ENCODE measurements around the gene MXRA7.
"Not testable (repeated sequence)": the region's sequence is repeated elsewhere in the genome, so short reads cannot be mapped to it uniquely, and the experiment has no call there.

MXRA7 gene

GRCh38 chr17:76734080-76734840 is 23.5 kb upstream of the MXRA7 start:
- peak overlapping the region; percentile 85 for H3K4me3 ChIP-seq (ENCODE audit: low read length)
- no peak for DNase-seq (ENCODE audit: low read depth)
- TF ChIP-seq, protein P1, sequence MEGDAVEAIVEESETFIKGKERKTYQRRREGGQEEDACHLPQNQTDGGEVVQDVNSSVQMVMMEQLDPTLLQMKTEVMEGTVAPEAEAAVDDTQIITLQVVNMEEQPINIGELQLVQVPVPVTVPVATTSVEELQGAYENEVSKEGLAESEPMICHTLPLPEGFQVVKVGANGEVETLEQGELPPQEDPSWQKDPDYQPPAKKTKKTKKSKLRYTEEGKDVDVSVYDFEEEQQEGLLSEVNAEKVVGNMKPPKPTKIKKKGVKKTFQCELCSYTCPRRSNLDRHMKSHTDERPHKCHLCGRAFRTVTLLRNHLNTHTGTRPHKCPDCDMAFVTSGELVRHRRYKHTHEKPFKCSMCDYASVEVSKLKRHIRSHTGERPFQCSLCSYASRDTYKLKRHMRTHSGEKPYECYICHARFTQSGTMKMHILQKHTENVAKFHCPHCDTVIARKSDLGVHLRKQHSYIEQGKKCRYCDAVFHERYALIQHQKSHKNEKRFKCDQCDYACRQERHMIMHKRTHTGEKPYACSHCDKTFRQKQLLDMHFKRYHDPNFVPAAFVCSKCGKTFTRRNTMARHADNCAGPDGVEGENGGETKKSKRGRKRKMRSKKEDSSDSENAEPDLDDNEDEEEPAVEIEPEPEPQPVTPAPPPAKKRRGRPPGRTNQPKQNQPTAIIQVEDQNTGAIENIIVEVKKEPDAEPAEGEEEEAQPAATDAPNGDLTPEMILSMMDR (conservative IDR thresholded peaks at IDR 0.05; ENCODE audit: low read depth, low read length): no peak

DNA sequence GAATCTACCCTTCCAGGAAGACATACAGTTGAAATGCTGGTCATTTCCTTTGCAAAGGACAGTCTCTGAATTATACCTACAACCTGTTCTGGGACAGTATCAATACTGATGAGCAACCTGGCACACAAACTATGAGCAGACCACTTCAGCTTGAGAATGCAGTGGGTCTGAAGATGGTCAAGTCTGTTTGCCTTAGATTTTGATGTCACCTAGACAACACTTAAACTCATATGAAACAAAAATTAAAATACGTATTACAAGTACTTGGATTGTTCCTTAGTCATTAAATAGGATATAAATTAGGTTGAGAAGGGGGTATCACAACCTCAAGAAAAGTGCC is 22.8 kb upstream of the MXRA7 start:
- peak overlapping the region; percentile 85 for H3K4me3 ChIP-seq (ENCODE audit: low read length)
- no peak for DNase-seq (ENCODE audit: low read depth)
- TF ChIP-seq, protein P1 (conservative IDR thresholded peaks at IDR 0.05; ENCODE audit: low read depth, low read length): no peak

GRCh38 chr17:76732734-76733617 is 22.2 kb upstream of the MXRA7 start:
- TF ChIP-seq, protein P1 (conservative IDR thresholded peaks at IDR 0.05; ENCODE audit: low read depth, low read length): no peak
- no peak for DNase-seq (ENCODE audit: low read depth)
- peak overlapping the region; percentile 11 for H3K4me3 ChIP-seq (ENCODE audit: low read length)

DNA sequence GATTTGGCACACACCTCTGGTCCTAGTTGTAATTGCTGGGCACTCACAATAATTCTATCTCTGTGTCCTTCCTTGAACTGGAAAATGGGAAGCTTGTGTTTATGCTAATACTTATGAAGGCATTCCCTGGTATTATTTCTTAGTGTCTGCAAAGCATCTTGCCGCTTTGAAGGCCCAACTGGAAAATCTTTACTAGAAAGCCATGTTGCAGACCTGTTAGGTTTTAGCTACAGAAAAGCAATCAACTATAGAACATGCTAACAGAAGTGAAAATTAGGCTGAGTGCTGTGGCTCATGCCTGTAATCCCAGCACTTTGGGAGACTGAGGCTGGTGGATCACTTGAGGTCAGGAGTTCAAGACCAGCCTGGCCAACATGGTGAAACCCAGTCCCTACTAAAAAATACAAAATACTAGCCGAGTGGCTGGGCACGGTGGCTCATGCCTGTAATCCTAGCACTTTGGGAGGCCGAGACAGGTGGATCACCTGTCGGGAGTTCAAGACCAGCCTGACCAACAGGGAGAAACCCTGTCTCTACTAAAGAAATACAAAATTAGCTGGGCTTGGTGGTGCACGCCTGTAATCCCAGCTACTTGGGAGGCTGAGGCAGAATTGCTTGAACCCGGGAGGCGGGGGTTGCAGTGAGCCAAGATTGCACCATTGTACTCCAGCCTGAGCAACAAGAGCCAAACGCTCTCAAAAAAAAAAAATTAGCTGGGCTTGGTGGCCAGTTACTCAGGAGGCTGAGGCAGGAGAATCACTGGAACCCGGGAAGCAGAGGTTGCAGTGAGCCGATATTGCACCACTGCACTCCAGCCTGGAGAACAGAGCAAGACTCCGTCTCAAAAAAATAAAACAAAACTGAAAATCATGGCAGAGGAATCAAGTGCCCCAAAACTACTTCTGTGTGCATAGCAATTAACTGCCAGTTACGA is 21.3 kb upstream of the MXRA7 start:
- not testable (repeated sequence) for DNase-seq (ENCODE audit: low read depth); H3K4me3 ChIP-seq (ENCODE audit: low read length)

GRCh38 chr17:76727745-76728456 is 17.1 kb upstream of the MXRA7 start:
- no peak for DNase-seq (ENCODE audit: low read depth)
- TF ChIP-seq, protein P1 (conservative IDR thresholded peaks at IDR 0.05; ENCODE audit: low read depth, low read length): no peak
- H3K4me3 ChIP-seq (ENCODE audit: low read length): peak overlapping the region; percentile 80

DNA sequence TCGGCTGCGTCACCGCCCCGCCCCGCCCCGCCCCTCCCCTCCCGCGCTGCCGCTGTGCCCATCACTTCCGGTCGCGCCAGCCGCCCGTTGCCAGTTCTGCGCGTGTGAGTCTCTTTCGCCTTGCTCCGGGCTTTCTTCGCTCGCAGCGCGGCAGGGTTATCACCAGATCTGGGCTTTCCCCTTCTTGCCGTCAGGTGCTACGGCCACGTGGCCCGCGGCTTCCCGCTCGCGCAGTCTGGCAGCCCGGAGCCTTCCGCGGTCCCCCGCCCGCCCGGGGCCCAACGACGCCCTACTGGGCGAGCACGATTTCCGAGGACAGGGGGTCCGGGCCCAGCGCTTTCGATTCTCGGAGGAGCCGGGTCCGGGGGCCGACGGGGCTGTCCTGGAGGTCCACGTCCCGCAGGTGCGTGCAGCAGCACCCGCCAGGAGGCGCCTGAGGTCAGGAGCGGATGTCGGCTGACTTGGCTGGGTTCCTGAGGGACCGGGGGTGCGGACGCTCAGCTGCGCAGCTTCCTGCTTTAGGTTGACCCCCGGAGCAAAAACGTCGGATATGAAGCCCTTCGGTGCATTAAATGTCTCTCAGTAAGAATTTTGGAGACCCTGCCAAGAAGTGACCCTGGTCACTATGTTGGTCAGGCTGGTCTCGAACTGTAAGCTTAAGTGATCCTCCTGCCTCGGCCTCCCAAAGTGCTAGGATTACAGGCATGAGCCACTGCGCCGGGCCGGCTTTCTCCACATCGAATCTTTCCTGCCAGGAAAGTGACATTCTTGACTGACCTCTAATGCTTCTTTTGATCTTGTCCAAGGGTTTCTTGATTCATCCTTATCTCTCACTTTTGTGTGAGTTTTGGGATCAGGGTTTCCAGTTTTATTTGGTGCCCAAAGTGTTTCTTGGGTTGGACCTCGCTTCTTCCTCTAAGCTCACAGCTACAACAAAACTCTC is 16.3 kb upstream of the MXRA7 start, which contains the start of gene METTL23:
Gene METTL23, plus strand, starts transcription at position 64 of the 943 bp plus-strand sequence. CDS start 2,872 bp downstream, outside the sequence.
- TF ChIP-seq, protein P1 (conservative IDR thresholded peaks at IDR 0.05; ENCODE audit: low read depth, low read length): peak; percentile 73
- DNase-seq (ENCODE audit: low read depth): no peak
- H3K4me3 ChIP-seq (ENCODE audit: low read length): peak within 1 kb of the TSS; percentile 80
